ENCODE data around the gene ABCA12.

Gene ABCA12

GRCh38 chr2:215010390-215010789 lies 128.0 kb downstream of the ABCA12 start:
- DNase-seq (ENCODE audit: extremely low spot score): no peak
- ChIA-PET POLR2A (no interaction called here), CTCF (no interaction called here)
- no peak for TF ChIP-seq CTCF (IDR thresholded peaks at IDR 0.05; ENCODE audit: control extremely low read depth, extremely low read depth, low read depth, missing control alignments)

- ChIA-PET CTCF (interaction anchor here (1.1 kb wide), 1 partner anchor 13 kb away, joined by 4 read pairs; no protein-coding TSS in a partner anchor), POLR2A (no interaction called here)
- no peak for DNase-seq (ENCODE audit: extremely low spot score)
- no peak for TF ChIP-seq CTCF (IDR thresholded peaks at IDR 0.05; ENCODE audit: control extremely low read depth, extremely low read depth, low read depth, missing control alignments)
Measured at GRCh38 chr2:215003001-215003400, 135.4 kb downstream of the ABCA12 start.

GRCh38 chr2:215002500-215002899 lies 135.9 kb downstream of the ABCA12 start:
- TF ChIP-seq CTCF (IDR thresholded peaks at IDR 0.05; ENCODE audit: control extremely low read depth, extremely low read depth, low read depth, missing control alignments): peak; percentile 55
- peak; percentile 30 for DNase-seq (ENCODE audit: extremely low spot score)
- ChIA-PET POLR2A (no interaction called here), CTCF (interaction anchor here (1.1 kb wide), 1 partner anchor 12 kb away, joined by 4 read pairs; no protein-coding TSS in a partner anchor)

- ChIA-PET CTCF (no interaction called here), POLR2A (no interaction called here)
- TF ChIP-seq CTCF (IDR thresholded peaks at IDR 0.05; ENCODE audit: control extremely low read depth, extremely low read depth, low read depth, missing control alignments): no peak
- no peak for DNase-seq (ENCODE audit: extremely low spot score)
Measured at GRCh38 chr2:215000721-215001120, 137.7 kb downstream of the ABCA12 start.

- peak; percentile 59 for DNase-seq (ENCODE audit: extremely low spot score)
- ChIA-PET CTCF (interaction anchor here (1.6 kb wide), 1 partner anchor 16 kb away, joined by 4 read pairs; no protein-coding TSS in a partner anchor), POLR2A (no interaction called here)
- TF ChIP-seq CTCF (IDR thresholded peaks at IDR 0.05; ENCODE audit: control extremely low read depth, extremely low read depth, low read depth, missing control alignments): no peak
Measured at GRCh38 chr2:214995926-214996670, 142.3 kb downstream of the ABCA12 start.

GRCh38 chr2:214995409-214995808 lies 143.0 kb downstream of the ABCA12 start:
- POLR2A ChIA-PET: no interaction called here
- no peak for DNase-seq (ENCODE audit: extremely low spot score)
- TF ChIP-seq CTCF (IDR thresholded peaks at IDR 0.05; ENCODE audit: control extremely low read depth, extremely low read depth, low read depth, missing control alignments): no peak
- CTCF ChIA-PET: interaction anchor here (1.6 kb wide), 1 partner anchor 15 kb away, joined by 4 read pairs; no protein-coding TSS in a partner anchor

Measured in GM10248 (cell line).